Measurements from ENCODE around the gene SHISA4. TPM values are rescaled to one million over a fixed set of nuclear protein-coding genes. Genes with fewer than 3 reads are reported as not detected.

The SHISA4 gene
- total RNA-seq, 1 experiment from 2014 or later, result 9.9 TPM

DNA sequence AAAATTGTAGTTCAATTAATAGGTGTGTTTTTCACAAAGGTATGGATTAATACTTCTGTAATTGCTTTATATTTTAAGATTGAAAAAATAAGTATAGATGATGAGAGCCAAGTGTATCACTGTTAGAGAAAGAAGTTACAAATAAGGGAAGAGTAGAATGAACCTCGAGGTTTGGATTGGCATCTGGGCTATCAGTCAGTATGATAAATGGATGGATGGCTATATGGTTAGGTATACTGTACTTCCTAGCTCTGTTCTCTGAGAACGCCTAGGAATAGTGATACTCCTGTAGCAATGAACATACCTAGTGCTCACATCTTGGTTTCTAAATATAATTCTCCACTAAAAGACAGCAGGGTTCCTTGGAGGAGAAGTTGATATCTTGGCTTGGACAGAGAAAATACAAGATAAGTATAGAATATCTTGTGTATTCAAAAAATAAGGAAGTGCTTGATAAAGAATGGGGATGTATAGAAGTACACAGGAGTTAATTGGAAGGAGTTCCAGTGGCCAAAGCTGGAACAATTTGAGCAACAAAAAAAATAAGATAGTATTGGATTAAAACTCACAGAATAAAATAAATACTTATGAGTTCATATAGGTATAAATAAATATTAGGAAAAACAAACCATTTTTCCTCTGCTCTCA lies 47.3 kb upstream of the SHISA4 start:
- TF ChIP-seq, protein P1, sequence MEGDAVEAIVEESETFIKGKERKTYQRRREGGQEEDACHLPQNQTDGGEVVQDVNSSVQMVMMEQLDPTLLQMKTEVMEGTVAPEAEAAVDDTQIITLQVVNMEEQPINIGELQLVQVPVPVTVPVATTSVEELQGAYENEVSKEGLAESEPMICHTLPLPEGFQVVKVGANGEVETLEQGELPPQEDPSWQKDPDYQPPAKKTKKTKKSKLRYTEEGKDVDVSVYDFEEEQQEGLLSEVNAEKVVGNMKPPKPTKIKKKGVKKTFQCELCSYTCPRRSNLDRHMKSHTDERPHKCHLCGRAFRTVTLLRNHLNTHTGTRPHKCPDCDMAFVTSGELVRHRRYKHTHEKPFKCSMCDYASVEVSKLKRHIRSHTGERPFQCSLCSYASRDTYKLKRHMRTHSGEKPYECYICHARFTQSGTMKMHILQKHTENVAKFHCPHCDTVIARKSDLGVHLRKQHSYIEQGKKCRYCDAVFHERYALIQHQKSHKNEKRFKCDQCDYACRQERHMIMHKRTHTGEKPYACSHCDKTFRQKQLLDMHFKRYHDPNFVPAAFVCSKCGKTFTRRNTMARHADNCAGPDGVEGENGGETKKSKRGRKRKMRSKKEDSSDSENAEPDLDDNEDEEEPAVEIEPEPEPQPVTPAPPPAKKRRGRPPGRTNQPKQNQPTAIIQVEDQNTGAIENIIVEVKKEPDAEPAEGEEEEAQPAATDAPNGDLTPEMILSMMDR (IDR thresholded peaks at IDR 0.05; ENCODE audit: unreplicated experiment), result no peak
- BruUV-seq (replicated peaks), result no TSS peak

DNA sequence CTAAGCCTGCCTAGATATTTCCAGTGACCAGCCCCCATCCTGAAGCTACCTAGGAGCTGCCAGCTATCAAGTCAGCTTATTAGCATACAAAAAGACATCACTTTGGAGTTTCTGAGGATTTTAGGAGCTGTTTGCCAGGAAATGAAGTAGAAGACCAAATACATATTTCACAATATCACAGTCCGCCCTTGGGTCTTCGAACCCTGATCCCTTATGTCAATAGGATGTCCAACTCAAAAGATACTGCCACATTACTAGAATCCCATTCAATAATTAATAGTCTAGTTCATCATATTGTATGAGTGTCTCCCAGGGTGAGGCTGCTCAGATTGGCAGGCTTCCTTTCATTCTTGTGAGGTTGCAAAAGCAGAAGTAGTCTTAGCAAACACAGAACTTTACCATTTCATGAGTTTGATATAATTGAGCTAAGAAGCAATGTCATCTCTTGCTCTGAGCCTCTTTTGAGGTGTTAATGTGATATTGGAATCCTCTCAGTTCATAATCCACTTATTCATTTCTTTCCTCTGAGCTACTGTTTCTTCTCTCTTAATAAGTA lies 46.1 kb upstream of the SHISA4 start:
- Mint-ChIP-seq H3K27ac (ENCODE audit: unreplicated experiment) (no peak overlapping the region), H3K9me3 (ENCODE audit: low read depth, unreplicated experiment) (no peaks in the 10 kb centered on the region), H3K27me3 (ENCODE audit: unreplicated experiment) (no peaks in the 10 kb centered on the region), H3K36me3 (ENCODE audit: insufficient read depth, unreplicated experiment) (peaks cover 13% of the 10 kb centered on the region), H3K4me3 (ENCODE audit: low read depth, unreplicated experiment) (no peak overlapping the region), H3K4me1 (ENCODE audit: low read depth, unreplicated experiment) (peaks cover 9% of the 10 kb centered on the region)
- no peak for DNase-seq
- TF ChIP-seq, protein P1 (IDR thresholded peaks at IDR 0.05; ENCODE audit: unreplicated experiment), result no peak
- intact Hi-C loops (cut with micrococcal nuclease; ENCODE audit: unreplicated experiment), result no loop called here
- CTCF ChIA-PET, result no interaction called here
- no TSS peak for BruUV-seq (replicated peaks)

More for the DNA sequence above, 47.3 kb upstream of the SHISA4 start:
- H3K4me3 Mint-ChIP-seq (ENCODE audit: low read depth, unreplicated experiment), result no peak overlapping the region
- peaks cover 5% of the 10 kb centered on the region for H3K36me3 Mint-ChIP-seq (ENCODE audit: insufficient read depth, unreplicated experiment)
- intact Hi-C loops (cut with micrococcal nuclease; ENCODE audit: unreplicated experiment), result no loop called here
- no peak overlapping the region for H3K27ac Mint-ChIP-seq (ENCODE audit: unreplicated experiment)
- no peaks in the 10 kb centered on the region for H3K9me3 Mint-ChIP-seq (ENCODE audit: low read depth, unreplicated experiment)
- no peak for DNase-seq
- peaks cover 9% of the 10 kb centered on the region for H3K4me1 Mint-ChIP-seq (ENCODE audit: low read depth, unreplicated experiment)
- H3K27me3 Mint-ChIP-seq (ENCODE audit: unreplicated experiment), result no peaks in the 10 kb centered on the region
- CTCF ChIA-PET, result interaction anchor here (1.2 kb wide), 1 partner anchor 12 kb away, joined by 3 read pairs; no protein-coding TSS in a partner anchor

DNA sequence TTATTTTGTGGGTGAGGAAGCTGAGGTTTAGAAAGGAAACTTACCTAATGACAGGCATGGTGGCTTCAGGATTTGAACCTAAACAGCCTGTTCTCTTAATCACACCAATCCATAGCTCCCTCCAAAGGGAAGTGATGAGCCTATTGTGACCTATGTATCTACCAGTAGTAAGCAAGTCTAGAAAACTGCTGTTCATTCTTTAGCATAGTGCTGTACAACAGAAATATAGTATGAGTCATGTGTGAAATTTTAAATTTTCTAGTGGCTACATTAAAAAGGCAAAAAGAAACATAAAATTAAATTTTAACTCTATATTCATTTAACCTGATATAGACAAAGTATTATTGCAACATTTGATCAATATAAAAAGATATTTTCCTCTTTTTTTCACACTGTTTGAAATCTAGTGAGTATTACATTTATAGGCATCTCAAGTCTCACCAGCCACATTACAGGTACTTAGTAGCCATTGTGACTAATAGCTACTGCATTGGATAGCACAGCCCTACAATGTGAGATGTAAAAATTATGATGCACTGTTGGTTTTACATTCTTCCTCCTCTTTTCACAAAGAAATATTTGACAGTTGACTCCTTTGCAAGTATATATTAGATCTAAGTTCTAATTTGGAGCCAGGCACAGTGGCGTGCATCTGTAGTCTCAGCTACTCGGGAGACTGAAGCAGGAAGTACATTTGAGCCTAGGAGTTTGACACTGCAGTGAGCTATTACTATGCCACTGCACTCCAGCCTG lies 43.2 kb upstream of the SHISA4 start:
- Mint-ChIP-seq H3K4me3 (ENCODE audit: low read depth, unreplicated experiment) (no peak overlapping the region), H3K36me3 (ENCODE audit: insufficient read depth, unreplicated experiment) (peaks cover 18% of the 10 kb centered on the region), H3K4me1 (ENCODE audit: low read depth, unreplicated experiment) (peaks cover 23% of the 10 kb centered on the region), H3K27me3 (ENCODE audit: unreplicated experiment) (no peaks in the 10 kb centered on the region), H3K9me3 (ENCODE audit: low read depth, unreplicated experiment) (no peaks in the 10 kb centered on the region), H3K27ac (ENCODE audit: unreplicated experiment) (no peak overlapping the region)
- no peak for DNase-seq
- TF ChIP-seq, protein P1 (IDR thresholded peaks at IDR 0.05; ENCODE audit: unreplicated experiment), result no peak
- no TSS peak for BruUV-seq (replicated peaks)
- CTCF ChIA-PET, result interaction anchor here (0.6 kb wide), 1 partner anchor 40 kb away, joined by 3 read pairs; no protein-coding TSS in a partner anchor
- intact Hi-C loops (cut with micrococcal nuclease; ENCODE audit: unreplicated experiment), result no loop called here

DNA sequence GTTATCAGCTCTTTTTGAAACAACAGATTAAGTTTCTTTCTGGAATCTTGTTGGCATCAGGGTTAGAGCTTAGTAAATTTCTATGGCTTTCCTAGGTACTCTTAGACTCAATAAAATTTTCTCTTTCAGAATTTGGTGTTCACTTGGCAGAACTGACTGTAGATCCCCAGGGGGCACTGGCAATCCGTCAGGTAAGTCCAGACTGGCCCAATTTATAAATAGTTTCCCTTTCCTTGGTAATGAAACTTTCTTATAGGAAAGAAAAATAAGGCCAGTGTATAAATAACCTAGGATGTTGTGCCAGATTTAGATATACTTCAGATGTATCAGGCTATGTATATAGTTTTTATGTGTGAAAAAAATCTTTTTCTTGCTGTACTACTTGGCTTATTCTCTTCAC lies 41.5 kb upstream of the SHISA4 start:
- no peak for DNase-seq
- CTCF ChIA-PET, result interaction anchor here (0.6 kb wide), 3 partner anchors 11 to 314 kb away, joined by 3 to 4 read pairs (median 3); no protein-coding TSS in a partner anchor
- Mint-ChIP-seq H3K27ac (ENCODE audit: unreplicated experiment) (no peak overlapping the region), H3K9me3 (ENCODE audit: low read depth, unreplicated experiment) (no peaks in the 10 kb centered on the region), H3K4me1 (ENCODE audit: low read depth, unreplicated experiment) (peaks cover 18% of the 10 kb centered on the region), H3K4me3 (ENCODE audit: low read depth, unreplicated experiment) (no peak overlapping the region), H3K36me3 (ENCODE audit: insufficient read depth, unreplicated experiment) (peaks cover 26% of the 10 kb centered on the region), H3K27me3 (ENCODE audit: unreplicated experiment) (no peaks in the 10 kb centered on the region)
- TF ChIP-seq, protein P1 (IDR thresholded peaks at IDR 0.05; ENCODE audit: unreplicated experiment), result no peak
- no TSS peak for BruUV-seq (replicated peaks)
- intact Hi-C loops (cut with micrococcal nuclease; ENCODE audit: unreplicated experiment), result no loop called here
